Gastrocnemius medialis (tissue), 4 donors: ENCODE measurements around the gene PLXNC1.

Source experiments
- CTCF ChIP-seq, 5 experiments: fragments of 450-650 bp in 3 of 5; fragments of 200-600 bp in 2 of 5; sonication (generic) in 2 of 5; IDR thresholded peaks in 4 of 5; conservative IDR thresholded peaks in 1 of 5; 1 replicate in 4 of 5; 2 replicates in 1 of 5; pipeline ENCODE4 v1.5.1; 2016 to 2019; ENCODE audit warnings: antibody characterized with exemption in 5 of 5, mild to moderate bottlenecking in 3 of 5, moderate library complexity in 3 of 5
- POLR2A ChIP-seq, 2 donors: fragments of 450-650 bp; IDR thresholded peaks; one replicate each; pipeline ENCODE4 v1.6.1; 2017; ENCODE audit warnings: antibody characterized with exemption in 2 of 2, mild to moderate bottlenecking in 2 of 2, moderate library complexity in 2 of 2

- TF ChIP-seq CTCF (IDR thresholded peaks at IDR 0.05 in 4 of 5, conservative IDR thresholded peaks at IDR 0.05 in 1 of 5): no peak
- no peak for TF ChIP-seq POLR2A (IDR thresholded peaks at IDR 0.05)
These were observed 15.5 kb downstream of the PLXNC1 start for GRCh38 chr12:94163850-94164249.
